ENCODE data around the gene CYP4V2.
A peak's percentile ranks its signal among the peaks of the same experiment; 100 is the strongest.

CYP4V2 gene

GRCh38 chr4:186189656-186190055 lies 1.7 kb upstream of the CYP4V2 start:
- Histone ChIP-seq H3K4me3 (ENCODE audit: insufficient read length, low read depth) (no peak overlapping the region), H3K4me1 (ENCODE audit: insufficient read depth, insufficient read length) (no peaks in the 10 kb centered on the region), H3K9ac (ENCODE audit: insufficient read length, low read depth) (no peak overlapping the region), H3K36me3 (ENCODE audit: insufficient read depth, insufficient read length, low read length) (no peaks in the 10 kb centered on the region), H3K9me3 (ENCODE audit: insufficient read depth, low read length) (no peaks in the 10 kb centered on the region), H3K27me3 (ENCODE audit: insufficient read depth, insufficient read length) (peaks cover 16% of the 10 kb centered on the region)
- TF ChIP-seq ZNF274 (IDR thresholded peaks at IDR 0.05; ENCODE audit: low read depth, low read length): no peak
- no peak for TF ChIP-seq SUZ12 (IDR thresholded peaks at IDR 0.05; ENCODE audit: extremely low read depth, insufficient read depth, insufficient read length)
- TF ChIP-seq YY1 (IDR thresholded peaks at IDR 0.05; ENCODE audit: insufficient read depth, insufficient read length): no peak
- DNase-seq (ENCODE audit: low read depth, low spot score): no peak

GRCh38 chr4:186190581-186191199 lies 677 bp upstream of the CYP4V2 start:
- H3K4me1 ChIP-seq (ENCODE audit: insufficient read depth, insufficient read length): no peaks in the 10 kb centered on the region
- no peaks in the 10 kb centered on the region for H3K36me3 ChIP-seq (ENCODE audit: insufficient read depth, insufficient read length, low read length)
- H3K9ac ChIP-seq (ENCODE audit: insufficient read length, low read depth): peak overlapping the region; percentile 85
- TF ChIP-seq YY1 (IDR thresholded peaks at IDR 0.05; ENCODE audit: insufficient read depth, insufficient read length) (no peak), SUZ12 (IDR thresholded peaks at IDR 0.05; ENCODE audit: extremely low read depth, insufficient read depth, insufficient read length) (no peak)
- H3K4me3 ChIP-seq (ENCODE audit: insufficient read length, low read depth): peak overlapping the region; percentile 75
- H3K9me3 ChIP-seq (ENCODE audit: insufficient read depth, low read length): no peaks in the 10 kb centered on the region
- peaks cover 16% of the 10 kb centered on the region for H3K27me3 ChIP-seq (ENCODE audit: insufficient read depth, insufficient read length)
- DNase-seq (ENCODE audit: low read depth, low spot score): no peak

- Histone ChIP-seq H3K4me1 (ENCODE audit: insufficient read depth, insufficient read length) (no peaks in the 10 kb centered on the region), H3K9me3 (ENCODE audit: insufficient read depth, low read length) (no peaks in the 10 kb centered on the region), H3K27me3 (ENCODE audit: insufficient read depth, insufficient read length) (peaks cover 16% of the 10 kb centered on the region), H3K36me3 (ENCODE audit: insufficient read depth, insufficient read length, low read length) (no peaks in the 10 kb centered on the region), H3K9ac (ENCODE audit: insufficient read length, low read depth) (peak overlapping the region; percentile 85), H3K4me3 (ENCODE audit: insufficient read length, low read depth) (peak overlapping the region; percentile 75)
- TF ChIP-seq SUZ12 (IDR thresholded peaks at IDR 0.05; ENCODE audit: extremely low read depth, insufficient read depth, insufficient read length): no peak
- TF ChIP-seq ZNF274 (IDR thresholded peaks at IDR 0.05; ENCODE audit: low read depth, low read length): no peak
- no peak for TF ChIP-seq YY1 (IDR thresholded peaks at IDR 0.05; ENCODE audit: insufficient read depth, insufficient read length)
- DNase-seq (ENCODE audit: low read depth, low spot score): no peak
These were observed 772 bp downstream of the CYP4V2 start for GRCh38 chr4:186192066-186192612.

- TF ChIP-seq ZNF274 (IDR thresholded peaks at IDR 0.05; ENCODE audit: low read depth, low read length) (no peak), SUZ12 (IDR thresholded peaks at IDR 0.05; ENCODE audit: extremely low read depth, insufficient read depth, insufficient read length) (no peak), YY1 (IDR thresholded peaks at IDR 0.05; ENCODE audit: insufficient read depth, insufficient read length) (no peak)
- H3K9me3 ChIP-seq (ENCODE audit: insufficient read depth, low read length): no peaks in the 10 kb centered on the region
- H3K4me1 ChIP-seq (ENCODE audit: insufficient read depth, insufficient read length): no peaks in the 10 kb centered on the region
- peaks cover 16% of the 10 kb centered on the region for H3K27me3 ChIP-seq (ENCODE audit: insufficient read depth, insufficient read length)
- DNase-seq (ENCODE audit: low read depth, low spot score): no peak
- H3K9ac ChIP-seq (ENCODE audit: insufficient read length, low read depth): no peak overlapping the region
- no peak overlapping the region for H3K4me3 ChIP-seq (ENCODE audit: insufficient read length, low read depth)
- no peaks in the 10 kb centered on the region for H3K36me3 ChIP-seq (ENCODE audit: insufficient read depth, insufficient read length, low read length)
These were observed 2.5 kb downstream of the CYP4V2 start for GRCh38 chr4:186193851-186194250.

GRCh38 chr4:186196063-186196462 lies 4.7 kb downstream of the CYP4V2 start:
- H3K4me3 ChIP-seq (ENCODE audit: insufficient read length, low read depth): no peak overlapping the region
- no peaks in the 10 kb centered on the region for H3K9me3 ChIP-seq (ENCODE audit: insufficient read depth, low read length)
- peaks cover 9% of the 10 kb centered on the region for H3K27me3 ChIP-seq (ENCODE audit: insufficient read depth, insufficient read length)
- H3K36me3 ChIP-seq (ENCODE audit: insufficient read depth, insufficient read length, low read length): no peaks in the 10 kb centered on the region
- H3K4me1 ChIP-seq (ENCODE audit: insufficient read depth, insufficient read length): no peaks in the 10 kb centered on the region
- H3K9ac ChIP-seq (ENCODE audit: insufficient read length, low read depth): no peak overlapping the region
- DNase-seq (ENCODE audit: low read depth, low spot score): no peak
- TF ChIP-seq YY1 (IDR thresholded peaks at IDR 0.05; ENCODE audit: insufficient read depth, insufficient read length): no peak
- TF ChIP-seq ZNF274 (IDR thresholded peaks at IDR 0.05; ENCODE audit: low read depth, low read length): no peak
- no peak for TF ChIP-seq SUZ12 (IDR thresholded peaks at IDR 0.05; ENCODE audit: extremely low read depth, insufficient read depth, insufficient read length)

GRCh38 chr4:186200516-186200915 lies 9.1 kb downstream of the CYP4V2 start:
- Histone ChIP-seq H3K9me3 (ENCODE audit: insufficient read depth, low read length) (no peaks in the 10 kb centered on the region), H3K4me3 (ENCODE audit: insufficient read length, low read depth) (no peak overlapping the region), H3K27me3 (ENCODE audit: insufficient read depth, insufficient read length) (no peaks in the 10 kb centered on the region), H3K4me1 (ENCODE audit: insufficient read depth, insufficient read length) (no peaks in the 10 kb centered on the region), H3K36me3 (ENCODE audit: insufficient read depth, insufficient read length, low read length) (no peaks in the 10 kb centered on the region), H3K9ac (ENCODE audit: insufficient read length, low read depth) (no peak overlapping the region)
- no peak for DNase-seq (ENCODE audit: low read depth, low spot score)
- TF ChIP-seq YY1 (IDR thresholded peaks at IDR 0.05; ENCODE audit: insufficient read depth, insufficient read length): no peak
- no peak for TF ChIP-seq ZNF274 (IDR thresholded peaks at IDR 0.05; ENCODE audit: low read depth, low read length)
- TF ChIP-seq SUZ12 (IDR thresholded peaks at IDR 0.05; ENCODE audit: extremely low read depth, insufficient read depth, insufficient read length): no peak

GRCh38 chr4:186201010-186201409 lies 9.6 kb downstream of the CYP4V2 start:
- no peak overlapping the region for H3K9ac ChIP-seq (ENCODE audit: insufficient read length, low read depth)
- no peak overlapping the region for H3K4me3 ChIP-seq (ENCODE audit: insufficient read length, low read depth)
- H3K9me3 ChIP-seq (ENCODE audit: insufficient read depth, low read length): no peaks in the 10 kb centered on the region
- no peaks in the 10 kb centered on the region for H3K27me3 ChIP-seq (ENCODE audit: insufficient read depth, insufficient read length)
- no peak for TF ChIP-seq SUZ12 (IDR thresholded peaks at IDR 0.05; ENCODE audit: extremely low read depth, insufficient read depth, insufficient read length)
- no peak for DNase-seq (ENCODE audit: low read depth, low spot score)
- no peaks in the 10 kb centered on the region for H3K36me3 ChIP-seq (ENCODE audit: insufficient read depth, insufficient read length, low read length)
- H3K4me1 ChIP-seq (ENCODE audit: insufficient read depth, insufficient read length): no peaks in the 10 kb centered on the region

All from NT2/D1 (cell line).